Tibial artery (tissue), 4 donors: ENCODE measurements around the gene FARP2.

Source experiments
- DNase-seq, 2 donors: peaks; one replicate each; pipeline ENCODE4 v3.0.0-alpha.2; 2019
- H3K27ac ChIP-seq, 2 donors: fragments of 200-600 bp; sonication (generic) in 1 of 2; 1 replicate in 1 of 2; 2 replicates in 1 of 2; pipeline ENCODE4 v1.5.1; 2018 to 2019; ENCODE audit warnings: mild to moderate bottlenecking in 1 of 2
- H3K27me3 ChIP-seq, 2 donors: fragments of 200-600 bp; sonication (generic) in 1 of 2; one replicate each; pipeline versions ENCODE4 v1.5.1 to v1.6.0; 2016 to 2019
- H3K36me3 ChIP-seq, 3 donors: fragments of 200-600 bp; sonication (generic) in 2 of 3; one replicate each; pipeline ENCODE4 v1.5.1; 2016 to 2019; ENCODE audit warnings: mild to moderate bottlenecking in 2 of 3
- H3K4me1 ChIP-seq, 4 donors: fragments of 200-600 bp; sonication (generic) in 2 of 4; 1 replicate in 3 of 4; 2 replicates in 1 of 4; pipeline ENCODE4 v1.5.1; 2016 to 2019
- H3K4me3 ChIP-seq, 2 donors: fragments of 200-600 bp; sonication (generic) in 1 of 2; 1 replicate in 1 of 2; 2 replicates in 1 of 2; pipeline ENCODE4 v1.5.1; 2018 to 2019; ENCODE audit warnings: mild to moderate bottlenecking in 2 of 2
- H3K9me3 ChIP-seq, 3 donors: fragments of 200-600 bp; sonication (generic) in 1 of 3; one replicate each; pipeline ENCODE4 v1.5.1; 2016 to 2019
- intact Hi-C: fragments of 100-400 bp; cut with DNase I; formaldehyde crosslinking; loops from one replicate; pipeline ENCODE4 v1.15.0; 2023; ENCODE audit warnings: low total_unique reads
- TF ChIP-seq, protein P1 (sequence below), 2 experiments: fragments of 200-600 bp in 1 of 2; fragments of 450-650 bp in 1 of 2; IDR thresholded peaks; one replicate each; pipeline ENCODE4 v1.5.1; 2017 to 2019; ENCODE audit warnings: antibody characterized with exemption in 2 of 2, mild to moderate bottlenecking in 1 of 2, moderate library complexity in 1 of 2

The FARP2 gene

DNA sequence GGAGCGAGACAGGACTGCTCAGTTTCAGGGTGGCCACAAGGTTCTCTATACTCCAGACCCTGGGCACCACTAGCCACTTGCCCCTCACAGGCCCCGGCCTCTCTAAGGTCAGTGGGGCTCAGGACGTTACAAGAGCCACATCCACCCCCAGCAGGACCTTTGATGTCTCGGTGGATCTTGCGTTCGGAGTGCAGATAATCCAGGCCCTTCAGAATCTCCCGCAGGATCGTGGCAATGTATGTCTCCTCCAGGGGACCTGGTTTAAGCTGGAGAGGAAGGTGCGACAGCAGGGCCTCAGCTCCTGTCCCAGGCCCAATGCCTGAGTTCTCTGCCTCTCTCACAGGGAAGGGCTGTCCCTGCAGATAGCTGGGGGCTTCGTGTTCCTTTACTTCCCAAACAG lies 143.9 kb downstream of the FARP2 start:
- H3K9me3 ChIP-seq: no peaks in the 10 kb centered on the region
- intact Hi-C loops: loop anchor here (10.0 kb wide), 1 partner anchor 135 kb away; the partner anchor contains the start of genes ATG4B and THAP4
- H3K27ac ChIP-seq: no peak overlapping the region
- H3K27me3 ChIP-seq: no peaks in the 10 kb centered on the region
- H3K4me3 ChIP-seq: no peak overlapping the region
- DNase-seq: no peak
- H3K36me3 ChIP-seq: peaks cover 21 to 73% (median 67%) of the 10 kb centered on the region in 3 donors
- H3K4me1 ChIP-seq: peaks cover 0 to 9% (median 0%) of the 10 kb centered on the region in 4 donors
- TF ChIP-seq, protein P1, sequence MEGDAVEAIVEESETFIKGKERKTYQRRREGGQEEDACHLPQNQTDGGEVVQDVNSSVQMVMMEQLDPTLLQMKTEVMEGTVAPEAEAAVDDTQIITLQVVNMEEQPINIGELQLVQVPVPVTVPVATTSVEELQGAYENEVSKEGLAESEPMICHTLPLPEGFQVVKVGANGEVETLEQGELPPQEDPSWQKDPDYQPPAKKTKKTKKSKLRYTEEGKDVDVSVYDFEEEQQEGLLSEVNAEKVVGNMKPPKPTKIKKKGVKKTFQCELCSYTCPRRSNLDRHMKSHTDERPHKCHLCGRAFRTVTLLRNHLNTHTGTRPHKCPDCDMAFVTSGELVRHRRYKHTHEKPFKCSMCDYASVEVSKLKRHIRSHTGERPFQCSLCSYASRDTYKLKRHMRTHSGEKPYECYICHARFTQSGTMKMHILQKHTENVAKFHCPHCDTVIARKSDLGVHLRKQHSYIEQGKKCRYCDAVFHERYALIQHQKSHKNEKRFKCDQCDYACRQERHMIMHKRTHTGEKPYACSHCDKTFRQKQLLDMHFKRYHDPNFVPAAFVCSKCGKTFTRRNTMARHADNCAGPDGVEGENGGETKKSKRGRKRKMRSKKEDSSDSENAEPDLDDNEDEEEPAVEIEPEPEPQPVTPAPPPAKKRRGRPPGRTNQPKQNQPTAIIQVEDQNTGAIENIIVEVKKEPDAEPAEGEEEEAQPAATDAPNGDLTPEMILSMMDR (IDR thresholded peaks at IDR 0.05): no peak

DNA sequence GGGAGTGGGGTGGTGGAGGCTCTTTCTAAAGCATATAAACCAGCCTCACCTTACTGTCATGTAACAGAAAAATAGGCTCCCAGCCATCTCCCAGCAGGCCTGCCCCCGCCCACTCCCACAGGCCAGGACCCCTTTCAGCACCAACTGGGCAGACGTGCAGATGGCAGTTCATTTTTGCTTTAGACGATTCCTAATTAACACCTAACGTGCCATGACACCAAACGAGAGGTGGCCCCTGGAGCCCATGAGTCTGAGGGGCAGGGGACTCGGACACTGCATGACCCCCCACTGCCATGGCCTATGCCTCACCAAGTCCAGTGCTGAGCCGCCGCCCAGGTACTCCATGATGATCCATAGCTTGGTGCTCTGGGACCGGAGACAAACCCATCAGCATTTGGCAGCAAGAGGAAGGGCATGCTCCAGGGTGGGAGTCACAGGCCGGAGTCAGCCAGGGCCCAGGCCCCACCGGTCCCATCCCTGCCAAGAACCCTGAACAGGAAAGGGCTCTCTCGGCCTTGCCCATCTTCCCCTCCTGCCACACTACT lies 144.4 kb downstream of the FARP2 start:
- TF ChIP-seq, protein P1 (IDR thresholded peaks at IDR 0.05): no peak
- Histone ChIP-seq H3K9me3 (no peaks in the 10 kb centered on the region), H3K27me3 (no peaks in the 10 kb centered on the region), H3K36me3 (peaks cover 16 to 68% (median 62%) of the 10 kb centered on the region in 3 donors), H3K4me1 (peaks cover 0 to 13% (median 2%) of the 10 kb centered on the region in 4 donors), H3K27ac (no peak overlapping the region), H3K4me3 (no peak overlapping the region)
- DNase-seq: no peak
- intact Hi-C loops: loop anchor here (10.0 kb wide), 1 partner anchor 134 kb away; the partner anchor contains the start of genes ATG4B and THAP4

DNA sequence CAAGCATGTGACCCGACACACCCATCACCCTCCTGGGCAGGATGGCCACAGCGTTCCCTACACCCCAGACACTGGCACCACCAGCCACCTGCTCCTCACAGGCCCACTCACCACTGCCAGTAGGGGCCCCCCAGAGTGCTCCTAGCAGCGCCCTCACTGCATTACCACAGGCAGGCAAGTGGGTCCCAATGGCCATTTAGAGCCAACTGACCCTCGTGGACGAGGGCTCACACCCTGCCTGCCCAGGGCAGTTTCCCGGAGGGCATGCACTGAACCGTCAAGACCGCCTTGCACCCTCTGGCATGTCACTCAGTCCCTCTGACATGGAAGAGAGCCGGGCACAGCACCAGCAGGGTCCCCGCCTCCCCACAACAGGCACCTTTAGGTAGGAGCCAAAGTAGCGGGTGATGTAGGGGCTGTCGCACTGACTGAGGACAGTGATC lies 145.0 kb downstream of the FARP2 start:
- peaks cover 0 to 20% (median 5%) of the 10 kb centered on the region in 4 donors for H3K4me1 ChIP-seq
- no peak for DNase-seq
- H3K27me3 ChIP-seq: no peaks in the 10 kb centered on the region
- H3K36me3 ChIP-seq: peaks cover 10 to 62% (median 56%) of the 10 kb centered on the region in 3 donors
- H3K4me3 ChIP-seq: no peak overlapping the region
- H3K27ac ChIP-seq: no peak overlapping the region
- H3K9me3 ChIP-seq: no peaks in the 10 kb centered on the region
- intact Hi-C loops: loop anchor here (10.0 kb wide), 1 partner anchor 134 kb away; the partner anchor contains the start of genes ATG4B and THAP4
- TF ChIP-seq, protein P1 (IDR thresholded peaks at IDR 0.05): no peak

DNA sequence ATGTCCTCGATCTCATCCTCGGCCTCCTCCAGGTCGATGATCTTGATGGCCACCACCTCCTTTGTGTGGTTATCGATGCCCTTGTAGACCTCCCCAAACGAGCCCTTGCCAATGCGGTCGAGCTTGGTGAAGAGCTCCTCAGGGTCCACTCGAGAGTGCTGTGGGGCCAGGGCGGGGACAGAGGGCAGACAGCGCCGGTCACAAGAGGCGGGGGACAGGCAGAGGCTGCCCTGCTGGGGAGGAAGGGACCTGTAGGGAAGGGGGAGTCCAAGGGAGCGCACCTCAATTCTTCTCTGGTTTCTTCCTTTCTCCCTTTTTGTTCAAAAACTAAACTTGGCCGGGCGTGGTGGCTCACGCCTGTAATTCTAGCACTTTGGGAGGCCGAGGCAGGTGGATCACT lies 145.5 kb downstream of the FARP2 start:
- Histone ChIP-seq H3K9me3 (no peaks in the 10 kb centered on the region), H3K27ac (no peak overlapping the region), H3K4me1 (peaks cover 0 to 24% (median 9%) of the 10 kb centered on the region in 4 donors), H3K4me3 (no peak overlapping the region), H3K27me3 (no peaks in the 10 kb centered on the region), H3K36me3 (peaks cover 6 to 58% (median 51%) of the 10 kb centered on the region in 3 donors)
- no peak for DNase-seq
- TF ChIP-seq, protein P1 (IDR thresholded peaks at IDR 0.05): no peak
- intact Hi-C loops: loop anchor here (10.0 kb wide), 1 partner anchor 133 kb away; the partner anchor contains the start of genes ATG4B and THAP4

DNA sequence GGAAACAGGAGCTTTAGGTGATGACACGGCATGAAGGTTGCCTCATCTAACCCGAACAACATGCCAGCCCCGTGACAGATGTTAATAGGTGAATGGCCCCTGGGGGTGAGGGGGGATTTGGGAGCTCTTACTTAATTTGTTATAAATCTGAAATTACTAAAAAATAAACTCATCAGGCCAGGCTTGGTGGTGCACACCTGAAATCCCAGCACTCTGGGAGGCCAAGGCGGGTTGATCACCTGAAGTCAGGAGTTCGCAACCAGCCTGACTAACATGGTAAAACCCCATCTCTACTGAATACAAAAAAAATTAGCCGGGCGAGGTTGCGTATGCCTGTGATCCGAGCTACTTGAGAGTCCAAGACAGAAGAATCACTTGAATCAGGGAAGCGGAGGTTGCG lies 146.2 kb downstream of the FARP2 start:
- peaks cover 0 to 31% (median 16%) of the 10 kb centered on the region in 4 donors for H3K4me1 ChIP-seq
- H3K36me3 ChIP-seq: peaks cover 0 to 51% (median 44%) of the 10 kb centered on the region in 3 donors
- TF ChIP-seq, protein P1 (IDR thresholded peaks at IDR 0.05): no peak
- no peaks in the 10 kb centered on the region for H3K27me3 ChIP-seq
- H3K27ac ChIP-seq: no peak overlapping the region
- H3K9me3 ChIP-seq: no peaks in the 10 kb centered on the region
- no peak overlapping the region for H3K4me3 ChIP-seq
- intact Hi-C loops: loop anchor here (10.0 kb wide), 1 partner anchor 133 kb away; the partner anchor contains the start of genes ATG4B and THAP4
- no peak for DNase-seq
